GM23338 (cell line): Measurements from ENCODE around the gene ARHGEF9.

Experiments used
- POLR2AphosphoS5 ChIP-seq: IDR thresholded peaks from 2 replicates; pipeline ENCODE4 v1.6.1; 2016; ENCODE audit warnings: antibody characterized with exemption, low read depth
- TF ChIP-seq, protein P1 (sequence below), 2 experiments: fragments of 200-600 bp in 1 of 2; sonication (generic) in 1 of 2; conservative IDR thresholded peaks; 2 replicates each; pipeline versions ENCODE4 v1.5.1 to v1.6.1; 2016 to 2017; ENCODE audit warnings: antibody characterized with exemption in 2 of 2, low read depth in 2 of 2, mild to moderate bottlenecking in 2 of 2, moderate library complexity in 1 of 2

GRCh38 chrX:63679432-63679831, 105.6 kb downstream of the ARHGEF9 start:
- no peak for TF ChIP-seq POLR2AphosphoS5
- TF ChIP-seq, protein P1, sequence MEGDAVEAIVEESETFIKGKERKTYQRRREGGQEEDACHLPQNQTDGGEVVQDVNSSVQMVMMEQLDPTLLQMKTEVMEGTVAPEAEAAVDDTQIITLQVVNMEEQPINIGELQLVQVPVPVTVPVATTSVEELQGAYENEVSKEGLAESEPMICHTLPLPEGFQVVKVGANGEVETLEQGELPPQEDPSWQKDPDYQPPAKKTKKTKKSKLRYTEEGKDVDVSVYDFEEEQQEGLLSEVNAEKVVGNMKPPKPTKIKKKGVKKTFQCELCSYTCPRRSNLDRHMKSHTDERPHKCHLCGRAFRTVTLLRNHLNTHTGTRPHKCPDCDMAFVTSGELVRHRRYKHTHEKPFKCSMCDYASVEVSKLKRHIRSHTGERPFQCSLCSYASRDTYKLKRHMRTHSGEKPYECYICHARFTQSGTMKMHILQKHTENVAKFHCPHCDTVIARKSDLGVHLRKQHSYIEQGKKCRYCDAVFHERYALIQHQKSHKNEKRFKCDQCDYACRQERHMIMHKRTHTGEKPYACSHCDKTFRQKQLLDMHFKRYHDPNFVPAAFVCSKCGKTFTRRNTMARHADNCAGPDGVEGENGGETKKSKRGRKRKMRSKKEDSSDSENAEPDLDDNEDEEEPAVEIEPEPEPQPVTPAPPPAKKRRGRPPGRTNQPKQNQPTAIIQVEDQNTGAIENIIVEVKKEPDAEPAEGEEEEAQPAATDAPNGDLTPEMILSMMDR (conservative IDR thresholded peaks at IDR 0.05; ENCODE audit: low read depth in 2 of 2) = no peak
